Central memory CD4-positive, alpha-beta T cell (primary cell): ENCODE measurements around the gene IFNA10.
"Not testable (repeated sequence)": the region's sequence is repeated elsewhere in the genome, so short reads cannot be mapped to it uniquely, and the experiment has no call there.

Source experiments
- DNase-seq: peaks from one replicate; pipeline ENCODE4 v3.0.0; 2022

The IFNA10 gene

DNA sequence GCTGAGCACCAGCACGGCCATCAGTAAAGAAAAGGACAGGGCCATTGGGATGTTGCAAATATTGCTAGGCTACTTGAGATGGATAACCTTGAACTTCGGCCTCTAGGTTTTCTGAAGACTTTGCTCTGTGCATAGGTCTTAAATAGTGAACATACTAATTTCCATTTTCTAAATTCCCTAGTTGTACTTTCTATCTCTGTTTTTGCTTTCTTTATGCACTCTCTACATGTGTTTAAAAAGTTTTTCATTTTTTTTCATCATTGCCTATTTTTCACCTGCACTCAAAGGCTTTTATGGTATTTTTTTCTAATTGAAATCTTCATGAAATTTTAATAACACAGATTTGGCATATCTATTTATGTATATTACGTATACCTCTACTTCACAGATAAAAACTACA is 19.5 kb downstream of the IFNA10 start, which contains the start of gene IFNA4:
Gene IFNA4, minus strand, starts transcription at position 101 of the 400 bp plus-strand sequence. Its CDS starts 56 bp downstream, at position 45.
- DNase-seq = not testable (repeated sequence)

DNA sequence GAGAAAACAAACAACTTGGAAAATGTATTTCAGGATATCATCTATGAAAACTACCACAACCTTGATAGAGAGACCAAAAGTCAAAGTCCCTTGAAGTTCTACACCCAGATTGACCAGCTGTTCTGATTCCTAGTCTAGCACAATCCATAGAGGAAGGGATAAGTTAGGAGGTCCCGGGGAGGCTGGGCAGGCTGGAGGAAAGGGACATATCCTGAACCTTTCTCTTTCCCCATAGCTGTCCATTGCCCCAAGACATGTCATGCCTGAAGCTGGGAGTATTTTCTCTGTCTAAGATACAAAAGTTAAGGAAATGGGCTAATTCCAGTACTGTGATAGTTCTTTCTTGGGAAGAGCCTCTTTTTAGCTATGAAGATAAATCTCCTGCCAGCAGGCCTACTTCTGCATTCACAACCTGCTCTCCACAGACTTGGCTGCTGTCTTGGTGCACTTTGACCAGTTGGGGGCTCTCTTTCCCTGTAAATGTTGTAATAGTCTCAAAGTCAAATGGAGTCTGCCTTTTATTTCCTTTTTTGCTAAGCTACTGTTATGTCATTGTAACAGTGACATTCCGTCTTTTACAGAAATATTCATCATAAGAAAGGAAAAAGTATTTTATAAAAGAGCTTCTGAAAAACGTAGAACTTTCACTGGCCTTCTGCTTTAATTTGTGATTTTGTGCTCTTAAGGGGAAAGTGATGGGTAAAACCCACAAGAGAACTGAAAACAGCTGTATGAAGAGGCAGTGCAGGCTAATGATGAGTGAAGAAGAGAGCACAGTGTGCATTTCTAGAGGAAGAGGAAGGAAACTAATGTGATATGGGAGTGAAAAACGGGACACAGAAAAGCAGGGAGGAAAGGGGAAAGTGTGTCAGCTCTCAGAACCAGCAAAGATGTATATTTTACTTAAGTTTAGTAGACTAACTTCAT is 23.9 kb downstream of the IFNA10 start:
- peak; percentile 16 for DNase-seq

- DNase-seq = no peak
Measured at GRCh38 chr9:21174671-21175070, 32.3 kb downstream of the IFNA10 start.

GRCh38 chr9:21172156-21172555 is 34.8 kb downstream of the IFNA10 start:
- no peak for DNase-seq

DNA sequence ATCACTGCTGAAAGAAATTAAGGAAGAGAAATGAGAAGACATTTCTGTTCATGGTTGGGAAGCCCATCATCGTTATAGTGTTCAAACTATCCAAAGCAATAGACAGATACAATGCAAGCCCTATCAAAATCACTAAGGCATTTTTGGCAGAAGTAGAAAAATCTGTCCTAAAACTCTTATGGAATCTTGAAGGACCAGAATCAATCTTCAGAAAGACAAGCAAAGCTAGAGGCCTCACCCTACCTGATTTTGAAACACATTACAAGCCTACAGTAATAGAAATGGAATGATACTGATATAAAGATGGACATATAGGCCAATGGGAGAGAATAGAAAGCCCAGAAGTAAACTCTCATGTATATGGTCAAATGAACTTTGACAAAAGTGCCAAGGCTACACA is 35.6 kb downstream of the IFNA10 start:
- no peak for DNase-seq

DNA sequence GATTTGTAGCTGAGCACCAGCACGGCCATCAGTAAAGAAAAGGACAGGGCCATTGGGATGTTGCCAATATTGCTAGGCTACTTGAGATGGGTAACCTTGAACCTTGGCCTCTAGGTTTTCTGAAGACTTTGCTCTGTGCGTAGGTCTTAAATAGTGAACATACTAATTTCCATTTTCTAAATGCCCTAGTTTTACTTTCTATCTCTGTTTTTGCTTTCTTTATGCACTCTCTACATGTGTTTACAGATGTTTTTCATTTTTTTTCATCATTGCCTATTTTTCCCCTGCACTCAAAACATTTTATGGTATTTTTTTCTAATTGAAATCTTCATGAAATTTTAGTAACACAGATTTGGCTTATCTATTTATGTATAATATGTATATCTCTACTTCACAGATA is 40.4 kb downstream of the IFNA10 start, which contains the start of gene IFNA21:
Gene IFNA21, minus strand, starts transcription at position 101 of the 400 bp plus-strand sequence. Its CDS starts 48 bp downstream, at position 53.
- DNase-seq = not testable (repeated sequence)

GRCh38 chr9:21165516-21165915 is 41.4 kb downstream of the IFNA10 start:
- no peak for DNase-seq

- peak; percentile 41 for DNase-seq
Measured at GRCh38 chr9:21160178-21160577, 46.8 kb downstream of the IFNA10 start.
